Glutamatergic neuron (in vitro differentiated cells): ENCODE data around the gene RNF144A. TPM values are rescaled to one million over a fixed set of nuclear protein-coding genes. Genes with fewer than 3 reads are reported as not detected.
A peak's percentile ranks its signal among the peaks of the same experiment; 100 is the strongest.

Experiments used
- DNase-seq: peaks from one replicate; pipeline ENCODE4 v3.0.0; 2022
- H3K27ac Mint-ChIP-seq: one replicate; pipeline ENCODE4 v1.8.0; 2020; ENCODE audit warnings: mild to moderate bottlenecking, mixed read lengths, inconsistent platforms; ENCODE audit not compliant: unreplicated experiment
- H3K27me3 Mint-ChIP-seq: one replicate; pipeline ENCODE4 v1.8.0; 2020; ENCODE audit warnings: mild to moderate bottlenecking, moderate library complexity, mixed read lengths, inconsistent platforms; ENCODE audit not compliant: unreplicated experiment
- H3K36me3 Mint-ChIP-seq: one replicate; pipeline ENCODE4 v1.8.0; 2020; ENCODE audit warnings: mild to moderate bottlenecking, mixed read lengths, inconsistent platforms; ENCODE audit not compliant: unreplicated experiment
- H3K4me1 Mint-ChIP-seq: one replicate; pipeline ENCODE4 v1.8.0; 2020; ENCODE audit warnings: mild to moderate bottlenecking, low read depth, mixed read lengths, inconsistent platforms; ENCODE audit not compliant: unreplicated experiment
- H3K4me3 Mint-ChIP-seq: one replicate; pipeline ENCODE4 v1.8.0; 2020; ENCODE audit warnings: mild to moderate bottlenecking, mixed read lengths, inconsistent platforms; ENCODE audit not compliant: unreplicated experiment
- H3K9me3 Mint-ChIP-seq: one replicate; pipeline ENCODE4 v1.8.0; 2020; ENCODE audit warnings: mild to moderate bottlenecking, moderate library complexity, mixed read lengths, inconsistent platforms; ENCODE audit not compliant: unreplicated experiment
- CTCF ChIP-seq: fragments of 200-600 bp; sonication (generic); IDR thresholded peaks from one replicate; pipeline ENCODE4 v1.5.0; 2021; ENCODE audit not compliant: partially characterized antibody, unreplicated experiment
- total RNA-seq: library from RNA; stranded (reverse); fragmentation: NEBNext Ultra II Directional; extraction: Animal tissue kit (Norgen Biotek cat#: 25700); gene quantifications from one replicate; pipeline ENCODE4 v1.2.1, GENCODE V29; 2021; ENCODE audit not compliant: unreplicated experiment

RNF144A gene
- total RNA-seq, 1 donor from 2014 or later = 40.2 TPM

GRCh38 chr2:6913415-6914157, 3.6 kb upstream of the RNF144A start:
- DNase-seq = no peak
- Mint-ChIP-seq H3K36me3 (peaks cover 15% of the 10 kb centered on the region), H3K9me3 (peaks cover 2% of the 10 kb centered on the region), H3K27ac (no peak overlapping the region), H3K4me3 (no peak overlapping the region), H3K27me3 (no peaks in the 10 kb centered on the region), H3K4me1 (peaks cover under 1% of the 10 kb centered on the region)
- no peak for TF ChIP-seq CTCF

- DNase-seq = no peak
- Mint-ChIP-seq H3K36me3 (peaks cover 15% of the 10 kb centered on the region), H3K9me3 (peaks cover 6% of the 10 kb centered on the region), H3K4me1 (peaks cover 4% of the 10 kb centered on the region), H3K27ac (no peak overlapping the region), H3K4me3 (no peak overlapping the region), H3K27me3 (peaks cover 2% of the 10 kb centered on the region)
- no peak for TF ChIP-seq CTCF
Observed at GRCh38 chr2:6914828-6915227, 2.4 kb upstream of the RNF144A start.

GRCh38 chr2:6915399-6915798, 1.8 kb upstream of the RNF144A start:
- no peak for TF ChIP-seq CTCF

GRCh38 chr2:6916224-6916623, 988 bp upstream of the RNF144A start:
- Mint-ChIP-seq H3K27ac (no peak overlapping the region), H3K4me3 (peak overlapping the region; percentile 79), H3K4me1 (peaks cover 5% of the 10 kb centered on the region), H3K36me3 (peaks cover 15% of the 10 kb centered on the region), H3K27me3 (peaks cover 2% of the 10 kb centered on the region), H3K9me3 (peaks cover 6% of the 10 kb centered on the region)
- no peak for TF ChIP-seq CTCF
- DNase-seq = no peak

More at GRCh38 chr2:6915399-6915798, 1.8 kb upstream of the RNF144A start:
- Mint-ChIP-seq H3K4me3 (no peak overlapping the region), H3K27ac (no peak overlapping the region), H3K9me3 (peaks cover 6% of the 10 kb centered on the region), H3K36me3 (peaks cover 15% of the 10 kb centered on the region), H3K27me3 (peaks cover 2% of the 10 kb centered on the region), H3K4me1 (peaks cover 4% of the 10 kb centered on the region)
- DNase-seq = no peak

- Mint-ChIP-seq H3K27ac (no peak overlapping the region), H3K4me1 (peaks cover 8% of the 10 kb centered on the region), H3K36me3 (peaks cover 15% of the 10 kb centered on the region), H3K27me3 (peaks cover 2% of the 10 kb centered on the region), H3K4me3 (peak overlapping the region; percentile 79), H3K9me3 (peaks cover 8% of the 10 kb centered on the region)
- no peak for TF ChIP-seq CTCF
- peak; percentile 38 for DNase-seq
Observed at GRCh38 chr2:6916736-6917070, 509 bp upstream of the RNF144A start.
